ENCODE results near the gene TRMT61A.

The TRMT61A gene

GRCh38 chr14:103568952-103569351 is 40.0 kb downstream of the TRMT61A start:
- DNase-seq (ENCODE audit: low read depth): no peak

DNA sequence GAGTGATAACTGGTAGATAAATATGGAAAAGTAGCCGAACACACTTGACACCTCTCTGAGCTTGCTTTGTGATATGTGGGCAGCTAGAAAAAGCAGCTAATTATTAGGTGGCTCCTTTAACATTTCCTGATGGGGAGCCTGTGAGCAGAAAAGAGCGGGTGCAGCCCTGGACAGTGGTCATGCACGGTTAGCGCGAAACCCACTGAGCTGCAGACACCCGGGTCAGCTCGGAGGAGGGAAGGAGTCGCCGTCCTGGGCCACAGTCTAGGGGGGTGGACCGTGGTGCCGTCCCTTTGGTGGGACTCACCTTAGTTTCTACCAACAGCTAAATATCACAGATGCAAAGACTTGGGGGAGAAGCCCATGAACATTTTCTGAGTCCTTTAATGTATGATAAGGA is 40.4 kb downstream of the TRMT61A start:
- no peak for DNase-seq (ENCODE audit: low read depth)

DNA sequence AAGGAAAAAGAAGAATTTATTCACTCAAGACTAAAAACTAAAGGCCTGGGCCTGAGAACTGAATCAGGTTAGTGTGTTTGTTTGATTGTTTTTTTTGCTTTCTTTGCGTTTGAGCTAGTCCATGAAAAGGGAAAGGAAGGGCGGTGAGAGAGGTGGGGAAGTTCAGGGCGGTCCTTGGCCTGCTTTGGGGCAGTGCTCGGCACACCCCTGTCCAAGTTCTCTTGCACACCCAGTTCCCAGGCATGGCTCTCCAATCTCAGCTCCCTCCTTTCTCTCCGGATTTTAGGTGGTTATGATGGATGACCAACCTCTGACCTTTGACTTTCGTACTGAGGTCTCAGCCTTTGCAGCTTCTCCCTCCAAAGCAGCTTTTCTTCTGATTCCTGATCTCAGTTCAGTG is 45.1 kb downstream of the TRMT61A start:
- DNase-seq (ENCODE audit: low read depth): no peak

DNA sequence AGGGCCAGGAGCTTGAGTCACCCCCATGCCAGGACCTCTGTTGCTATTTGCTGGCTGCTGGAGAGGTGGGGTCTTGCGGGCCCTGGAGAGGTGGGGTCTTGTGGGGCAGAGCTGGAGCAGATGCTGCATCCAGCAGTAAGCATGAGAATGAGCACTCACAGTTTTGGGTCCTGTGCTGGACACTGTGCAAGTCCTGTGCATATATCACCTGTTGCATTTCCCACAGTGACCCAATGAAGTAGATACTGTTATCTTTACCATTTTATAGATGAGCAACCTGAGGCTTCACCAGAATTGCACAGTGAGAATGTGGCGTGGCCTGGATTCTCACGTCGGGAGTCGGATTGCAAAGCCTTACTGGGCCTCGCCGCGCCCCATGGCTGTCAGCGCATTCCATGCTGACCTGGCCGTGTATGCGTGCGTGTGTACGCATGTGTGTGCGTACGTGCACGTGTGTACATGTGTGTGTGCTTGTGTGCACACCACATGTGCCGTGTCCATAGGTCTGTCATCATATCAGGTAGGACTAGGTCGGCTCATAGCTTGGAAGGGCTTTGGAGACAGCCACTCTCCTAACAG is 45.8 kb downstream of the TRMT61A start:
- DNase-seq (ENCODE audit: low read depth): no peak

DNA sequence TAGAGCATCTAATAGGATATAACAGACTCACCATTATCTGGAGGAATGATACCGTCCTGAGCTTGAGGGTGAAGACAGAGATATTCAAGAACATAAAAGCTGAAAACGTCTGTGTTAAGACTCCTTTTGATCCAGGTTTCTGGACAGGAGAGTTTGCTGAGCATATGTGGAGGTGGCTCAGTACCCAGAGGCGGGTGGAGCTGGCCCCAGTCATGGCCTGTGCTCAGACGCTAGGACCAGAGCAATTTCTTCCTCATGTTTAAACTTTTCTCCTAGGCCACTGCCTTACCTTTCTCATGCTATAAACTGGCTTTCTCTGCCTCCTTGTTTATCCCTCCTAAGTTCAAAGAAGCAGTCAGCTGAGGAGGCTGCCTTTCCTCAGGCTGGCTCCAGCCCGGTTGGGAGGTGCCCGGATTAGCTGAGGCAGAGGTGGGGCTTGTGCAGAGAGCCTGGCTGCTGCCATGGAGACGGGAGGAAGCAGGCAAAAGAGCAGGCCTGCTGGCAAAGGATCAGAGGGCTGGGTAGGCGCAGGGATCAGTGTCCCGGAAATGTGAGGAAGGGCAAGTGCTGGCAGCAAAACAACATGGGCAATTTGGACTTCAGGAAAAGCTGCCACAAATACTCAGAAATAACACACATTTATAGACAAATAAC is 47.5 kb downstream of the TRMT61A start:
- DNase-seq (ENCODE audit: low read depth): no peak

DNA sequence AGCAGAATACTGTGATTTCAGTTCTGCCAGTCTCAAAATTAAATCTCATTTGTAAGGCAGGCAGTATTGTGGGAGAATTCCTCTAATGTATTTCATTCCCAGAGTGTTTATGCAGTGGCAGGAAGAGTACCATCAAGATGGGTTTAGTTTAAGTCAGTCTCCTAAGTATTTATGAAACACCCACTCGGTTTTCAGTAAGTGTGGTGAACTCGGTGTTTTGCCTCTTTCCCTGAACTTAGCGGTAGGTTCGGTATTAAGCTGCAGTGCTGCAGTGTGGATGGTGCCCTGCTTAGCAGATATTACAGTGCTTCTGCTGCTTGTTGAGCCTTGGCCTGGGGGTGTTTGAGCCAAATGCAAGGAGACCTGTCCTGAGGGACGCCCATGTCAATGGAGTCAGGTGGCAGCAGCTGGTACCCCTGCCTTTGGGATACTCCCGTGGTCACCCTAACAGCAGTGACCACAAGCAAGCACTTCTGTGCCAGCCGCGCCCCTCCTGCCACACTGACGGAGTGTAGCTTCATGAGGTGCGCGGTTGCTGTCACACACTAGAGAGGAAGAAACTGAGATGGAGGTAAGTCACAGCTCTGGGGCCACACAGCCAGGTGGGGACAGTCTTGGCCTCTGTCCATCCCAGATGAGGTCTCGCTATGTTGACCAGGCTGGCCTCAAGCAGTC is 49.5 kb downstream of the TRMT61A start:
- no peak for DNase-seq (ENCODE audit: low read depth)

DNA sequence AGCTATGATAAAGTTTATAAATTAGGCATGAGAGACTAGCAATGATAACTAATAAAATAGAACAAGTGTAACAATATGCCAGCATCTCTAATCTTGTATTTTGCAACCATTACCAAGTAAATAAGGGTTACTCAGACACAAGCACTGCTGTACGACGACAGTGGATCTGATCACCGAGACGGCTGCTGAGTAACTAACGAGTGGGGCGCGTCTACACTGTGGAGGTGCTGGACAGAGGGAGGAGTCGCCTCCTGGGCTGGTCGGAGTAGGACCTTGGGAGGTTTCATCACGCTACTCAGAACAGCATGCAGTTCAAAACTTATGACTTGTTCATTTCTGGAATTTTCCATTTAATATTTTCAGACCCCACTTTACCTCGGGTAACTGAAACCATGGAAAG is 52.2 kb downstream of the TRMT61A start:
- DNase-seq (ENCODE audit: low read depth): no peak

DNA sequence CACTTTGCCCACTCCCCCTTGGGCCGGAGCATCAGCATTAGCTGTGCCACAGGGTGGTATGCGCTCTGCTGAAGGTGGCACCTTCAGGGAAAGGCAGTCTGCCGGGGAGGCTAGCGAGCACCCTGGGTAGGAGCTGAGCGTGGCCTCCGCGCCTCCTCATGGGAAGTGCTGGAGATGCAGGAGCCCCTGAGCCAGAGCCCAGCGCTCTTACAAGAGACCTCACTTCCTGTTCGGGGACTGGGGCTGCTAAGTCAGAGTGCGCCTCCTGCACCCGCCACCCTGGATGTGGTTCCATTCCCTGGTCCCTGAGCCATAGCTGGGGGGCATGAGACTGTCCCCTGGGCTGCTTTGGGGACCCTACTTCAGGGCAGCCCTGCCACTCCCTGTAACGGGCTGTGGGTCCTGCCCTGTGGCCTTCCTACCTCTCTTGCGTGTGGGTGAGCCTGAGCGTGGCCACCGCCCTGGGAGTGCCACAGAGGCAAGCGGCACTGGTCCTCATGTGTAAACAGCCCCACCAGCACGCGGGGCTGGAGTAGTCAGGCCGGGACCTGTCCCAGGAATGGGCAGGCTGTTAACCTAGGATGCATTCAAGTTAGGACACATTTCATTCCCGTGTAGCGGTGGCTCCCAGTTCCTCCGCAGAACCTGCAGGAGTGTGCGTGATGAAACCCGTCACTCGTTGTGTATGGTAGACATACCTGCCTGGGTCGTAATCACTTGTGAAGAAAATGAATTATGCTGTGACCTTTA is 53.1 kb downstream of the TRMT61A start:
- DNase-seq (ENCODE audit: low read depth): no peak

DNA sequence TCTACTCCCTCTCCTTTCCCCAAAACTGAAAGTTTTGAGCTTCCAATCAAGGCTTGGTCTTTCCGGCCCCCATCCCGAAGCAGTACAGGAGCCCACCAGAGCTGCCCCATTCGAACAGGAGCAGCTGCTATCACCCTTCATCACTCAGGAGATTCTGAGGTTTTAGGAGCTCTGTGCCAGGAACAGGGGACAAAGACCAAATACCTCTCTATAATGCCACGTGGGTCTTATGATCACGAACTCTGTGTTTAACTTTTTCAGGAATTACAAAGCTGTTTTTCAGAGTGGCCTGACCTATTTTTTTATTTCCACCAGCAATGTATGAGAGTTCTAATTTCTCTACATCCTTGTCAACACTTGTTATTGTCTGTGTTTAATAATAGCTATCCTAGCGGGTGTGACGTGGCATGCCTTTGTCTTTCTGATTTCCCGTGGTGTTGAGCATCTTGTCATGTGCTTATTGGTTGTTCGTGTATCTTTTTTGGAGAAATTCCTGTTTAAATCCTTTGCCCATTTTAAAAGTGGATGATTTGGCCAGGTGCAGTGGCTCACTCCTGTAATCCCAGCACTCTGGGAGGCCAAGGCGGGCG is 55.4 kb downstream of the TRMT61A start:
- no peak for DNase-seq (ENCODE audit: low read depth)

All from activated T-cell treated with anti-CD3 and anti-CD28 coated beads for 48 hours (primary cell).